HepG2 (cell line): ENCODE results near the gene RAD1. TPM values are rescaled to one million over a fixed set of nuclear protein-coding genes. Genes with fewer than 3 reads are reported as not detected.

Experiments used
- BATF2 ChIP-seq: sonication (generic); formaldehyde crosslinking; IDR thresholded peaks from 2 replicates; pipeline ENCODE4 v1.8.0; 2022; ENCODE audit warnings: mild to moderate bottlenecking, missing genetic modification reagents, moderate library complexity
- CREM ChIP-seq, 2 experiments: sonication (generic) in 1 of 2; formaldehyde crosslinking in 1 of 2; IDR thresholded peaks; 2 replicates each; pipeline versions ENCODE4 v1.4.0 to v1.6.1; 2016 to 2020; ENCODE audit warnings: antibody characterized with exemption in 1 of 2, mild to moderate bottlenecking in 1 of 2, missing genetic modification reagents in 1 of 2
- DNMT1 ChIP-seq: sonication (generic); formaldehyde crosslinking; IDR thresholded peaks from 2 replicates; pipeline ENCODE4 v1.5.1; 2020; ENCODE audit warnings: mild to moderate bottlenecking, missing genetic modification reagents
- E2F5 ChIP-seq: sonication (generic); formaldehyde crosslinking; conservative IDR thresholded peaks from 2 replicates; pipeline ENCODE4 v1.4.0; 2020; ENCODE audit warnings: missing genetic modification reagents
- ERF ChIP-seq: IDR thresholded peaks from 2 replicates; pipeline ENCODE4 v1.6.1; 2018; ENCODE audit warnings: missing biosample characterization, missing genetic modification reagents
- GTF2F1 ChIP-seq: fragments of 150-350 bp; IDR thresholded peaks from 2 replicates; pipeline ENCODE4 v1.6.1; 2014; ENCODE audit warnings: low read length
- HCFC1 ChIP-seq: fragments of 150-350 bp; IDR thresholded peaks from 2 replicates; pipeline ENCODE4 v1.6.1; 2014; ENCODE audit warnings: low read depth, low read length
- MAFK ChIP-seq, 2 experiments: IDR thresholded peaks in 1 of 2; conservative IDR thresholded peaks in 1 of 2; 2 replicates each; pipeline ENCODE4 v1.6.1; 2011; ENCODE audit warnings: improper control_type of control experiment in 2 of 2, low read length in 2 of 2
- MBD4 ChIP-seq: IDR thresholded peaks from 2 replicates; pipeline ENCODE4 v1.6.1; 2012; ENCODE audit warnings: low read length, inconsistent platforms, borderline replicate concordance
- MIXL1 ChIP-seq: IDR thresholded peaks from 2 replicates; pipeline ENCODE4 v1.6.1; 2016
- PLRG1 ChIP-seq: fragments of 450-650 bp; conservative IDR thresholded peaks from 2 replicates; pipeline ENCODE4 v1.6.1; 2016
- POLR2AphosphoS5 ChIP-seq: IDR thresholded peaks from 2 replicates; pipeline ENCODE4 v1.6.1; 2012; ENCODE audit warnings: low read depth, low read length
- THAP9 ChIP-seq: sonication (generic); formaldehyde crosslinking; IDR thresholded peaks from 2 replicates; pipeline ENCODE4; 2020; ENCODE audit warnings: missing genetic modification reagents, mild to moderate bottlenecking, borderline replicate concordance
- WIZ ChIP-seq: sonication (generic); formaldehyde crosslinking; IDR thresholded peaks from 2 replicates; pipeline ENCODE4 v1.5.1; 2020; ENCODE audit warnings: mild to moderate bottlenecking, missing genetic modification reagents
- ZBTB1 ChIP-seq: sonication (generic); formaldehyde crosslinking; IDR thresholded peaks from 2 replicates; pipeline ENCODE4 v1.4.0; 2020; ENCODE audit warnings: missing genetic modification reagents, borderline replicate concordance
- ZBTB43 ChIP-seq: sonication (generic); formaldehyde crosslinking; conservative IDR thresholded peaks from 2 replicates; pipeline ENCODE4 v1.4.0; 2020; ENCODE audit warnings: missing genetic modification reagents
- ZNF17 ChIP-seq: sonication (generic); formaldehyde crosslinking; IDR thresholded peaks from 2 replicates; pipeline ENCODE4 v1.5.0; 2020; ENCODE audit warnings: mild to moderate bottlenecking, missing genetic modification reagents
- ZNF333 ChIP-seq: sonication (generic); formaldehyde crosslinking; IDR thresholded peaks from 2 replicates; pipeline ENCODE4 v1.4.0; 2020; ENCODE audit warnings: mild to moderate bottlenecking, missing genetic modification reagents, borderline replicate concordance
- ZNF367 ChIP-seq: sonication (generic); formaldehyde crosslinking; IDR thresholded peaks from 2 replicates; pipeline ENCODE4 v1.4.0; 2020; ENCODE audit warnings: missing genetic modification reagents, borderline replicate concordance
- ZNF570 ChIP-seq: sonication (generic); formaldehyde crosslinking; IDR thresholded peaks from 2 replicates; pipeline ENCODE4 v1.4.0; 2020; ENCODE audit warnings: mild to moderate bottlenecking, missing genetic modification reagents, borderline replicate concordance
- ZNF576 ChIP-seq: sonication (generic); formaldehyde crosslinking; IDR thresholded peaks from 2 replicates; pipeline ENCODE4 v1.4.0; 2020; ENCODE audit warnings: mild to moderate bottlenecking, missing genetic modification reagents
- ZNF619 ChIP-seq: sonication (generic); formaldehyde crosslinking; IDR thresholded peaks from 2 replicates; pipeline ENCODE4 v1.4.0; 2020; ENCODE audit warnings: mild to moderate bottlenecking, missing genetic modification reagents
- ZNF704 ChIP-seq: sonication (generic); formaldehyde crosslinking; IDR thresholded peaks from 2 replicates; pipeline ENCODE4 v1.8.1; 2023; ENCODE audit warnings: mild to moderate bottlenecking, inconsistent platforms, moderate library complexity, missing genetic modification reagents, borderline replicate concordance
- ZNF782 ChIP-seq: sonication (generic); formaldehyde crosslinking; IDR thresholded peaks from 2 replicates; pipeline ENCODE4 v1.4.0; 2020; ENCODE audit warnings: missing genetic modification reagents, mild to moderate bottlenecking, borderline replicate concordance
- polyA plus RNA-seq, 8 experiments: library from polyadenylated mRNA; depleted of rRNA in 3 of 8; stranded (reverse) in 7 of 8; unstranded in 1 of 8; fragments of >200 nt; fragmentation: Illumina TruSeq in 4 of 8; extraction: Trizol in 4 of 8; gene quantifications; 2 replicates each; pipeline versions ENCODE4 v1.2.1 to v1.2.3, GENCODE V29; 2011 to 2016; ENCODE audit warnings: low read depth in 4 of 8, missing spikeins in 1 of 8, mixed read lengths in 1 of 8; ENCODE audit not compliant: insufficient read depth in 1 of 8
- total RNA-seq, 5 experiments: library from RNA; depleted of rRNA; stranded (reverse); fragments of >200 nt; fragmentation: Illumina TruSeq; extraction: Trizol; gene quantifications; 2 replicates each; pipeline ENCODE4 v1.2.3, GENCODE V29; 2016; ENCODE audit warnings: low read depth in 1 of 5

The RAD1 gene
- total and polyA plus RNA-seq, 2 of the 13 experiments (the other 11 are each of a cell fraction or from before 2014, with no cell fraction given): 14.7 to 39.1 TPM

GRCh38 chr5:34929720-34930461, 14.6 kb upstream of the RAD1 start (continued):
- no peak for TF ChIP-seq CREM (IDR thresholded peaks at IDR 0.05)
- TF ChIP-seq CREM (CRISPR knock-in tag; IDR thresholded peaks at IDR 0.05): no peak
- peak; percentile 37; the same call in 1 of the 2 replicates for TF ChIP-seq ZNF704 (CRISPR knock-in tag)
- TF ChIP-seq ERF (CRISPR knock-in tag): no peak
- TF ChIP-seq ZNF333 (CRISPR knock-in tag): peak; percentile 52; the same call in 1 of the 2 replicates
- peak; percentile 38 for TF ChIP-seq POLR2AphosphoS5
- no peak for TF ChIP-seq ZNF367
- no peak for TF ChIP-seq PLRG1
- no peak for TF ChIP-seq MBD4
- TF ChIP-seq THAP9: no peak
- TF ChIP-seq ZBTB43 (CRISPR knock-in tag): no peak
- TF ChIP-seq ZNF570 (CRISPR knock-in tag): no peak
- no peak for TF ChIP-seq ZNF619 (CRISPR knock-in tag)
- no peak for TF ChIP-seq MIXL1 (CRISPR knock-in tag)
- TF ChIP-seq WIZ (CRISPR knock-in tag): no peak
- no peak for TF ChIP-seq HCFC1
- no peak for TF ChIP-seq GTF2F1
- TF ChIP-seq ZNF576 (CRISPR knock-in tag): no peak
- no peak for TF ChIP-seq ZBTB1 (CRISPR knock-in tag)
- TF ChIP-seq BATF2: no peak
- TF ChIP-seq MAFK (conservative IDR thresholded peaks at IDR 0.05 in 1 of 2, IDR thresholded peaks at IDR 0.05 in 1 of 2; ENCODE audit: low read length in 2 of 2): no peak
- no peak for TF ChIP-seq ZNF17
- TF ChIP-seq E2F5 (CRISPR knock-in tag): no peak
- no peak for TF ChIP-seq DNMT1 (CRISPR knock-in tag)
- no peak for TF ChIP-seq ZNF782 (CRISPR knock-in tag)
